Duodenal mucosa (tissue), 2 donors: ENCODE data around the gene PIK3AP1.
"Not testable (repeated sequence)": the region's sequence is repeated elsewhere in the genome, so short reads cannot be mapped to it uniquely, and the experiment has no call there.

Experiments used
- H3K27ac ChIP-seq: one replicate; pipeline ENCODE4 v1.7.0; 2013; ENCODE audit warnings: low read depth, low read length
- H3K27me3 ChIP-seq, 2 donors: one replicate each; pipeline ENCODE4 v1.7.0; 2013; ENCODE audit warnings: low read length in 2 of 2, control low read depth in 1 of 2; ENCODE audit not compliant: insufficient read depth in 2 of 2, control insufficient read depth in 1 of 2
- H3K36me3 ChIP-seq, 2 donors: one replicate each; pipeline ENCODE4 v1.7.0; 2013; ENCODE audit warnings: low read length in 2 of 2, control low read depth in 1 of 2; ENCODE audit not compliant: insufficient read depth in 2 of 2, control insufficient read depth in 1 of 2
- H3K4me1 ChIP-seq, 2 donors: one replicate each; pipeline ENCODE4 v1.7.0; 2013; ENCODE audit warnings: low read length in 2 of 2, control low read depth in 1 of 2; ENCODE audit not compliant: insufficient read depth in 2 of 2, control insufficient read depth in 1 of 2
- H3K4me3 ChIP-seq, 2 donors: one replicate each; pipeline ENCODE4 v1.7.0; 2013; ENCODE audit warnings: low read length in 2 of 2, low read depth in 1 of 2
- H3K9ac ChIP-seq, 2 donors: one replicate each; pipeline ENCODE4 v1.7.0; 2013; ENCODE audit warnings: low read length in 2 of 2, low read depth in 1 of 2
- H3K9me3 ChIP-seq, 2 donors: one replicate each; pipeline ENCODE4 v1.7.0; 2013; ENCODE audit warnings: low read length in 2 of 2, control low read depth in 1 of 2; ENCODE audit not compliant: control insufficient read depth in 1 of 2

Gene PIK3AP1

GRCh38 chr10:96752375-96752774, 32.1 kb upstream of the PIK3AP1 start:
- peaks cover 0 to 4% of the 10 kb centered on the region in 2 donors for H3K4me1 ChIP-seq
- H3K27me3 ChIP-seq: no peaks in the 10 kb centered on the region
- no peak overlapping the region for H3K27ac ChIP-seq
- H3K9ac ChIP-seq: no peak overlapping the region
- no peaks in the 10 kb centered on the region for H3K36me3 ChIP-seq
- H3K9me3 ChIP-seq: no peaks in the 10 kb centered on the region
- H3K4me3 ChIP-seq: no peak overlapping the region

- H3K27me3 ChIP-seq, H3K36me3 ChIP-seq, H3K27ac ChIP-seq, H3K9ac ChIP-seq, H3K9me3 ChIP-seq, H3K4me1 ChIP-seq, H3K4me3 ChIP-seq: not testable (repeated sequence)
Measured at GRCh38 chr10:96750316-96750715, 30.0 kb upstream of the PIK3AP1 start.

GRCh38 chr10:96747734-96748550, 27.6 kb upstream of the PIK3AP1 start:
- H3K4me1 ChIP-seq: peaks cover 0 to 4% of the 10 kb centered on the region in 2 donors
- no peak overlapping the region for H3K9ac ChIP-seq
- no peaks in the 10 kb centered on the region for H3K27me3 ChIP-seq
- H3K36me3 ChIP-seq: no peaks in the 10 kb centered on the region
- no peak overlapping the region for H3K27ac ChIP-seq
- H3K9me3 ChIP-seq: no peaks in the 10 kb centered on the region
- H3K4me3 ChIP-seq: peak overlapping the region in 1 of 2 donors; percentile 22

- Histone ChIP-seq H3K9ac (no peak overlapping the region), H3K36me3 (no peaks in the 10 kb centered on the region), H3K4me3 (no peak overlapping the region), H3K9me3 (no peaks in the 10 kb centered on the region), H3K27ac (no peak overlapping the region), H3K4me1 (peaks cover 0 to 4% of the 10 kb centered on the region in 2 donors), H3K27me3 (no peaks in the 10 kb centered on the region)
Measured at GRCh38 chr10:96746503-96746902, 26.2 kb upstream of the PIK3AP1 start.

- Histone ChIP-seq H3K36me3 (no peaks in the 10 kb centered on the region), H3K9me3 (no peaks in the 10 kb centered on the region), H3K9ac (no peak overlapping the region), H3K27ac (no peak overlapping the region), H3K4me3 (no peak overlapping the region), H3K27me3 (no peaks in the 10 kb centered on the region), H3K4me1 (peaks cover 0 to 4% of the 10 kb centered on the region in 2 donors)
Measured at GRCh38 chr10:96745950-96746349, 25.6 kb upstream of the PIK3AP1 start.

- Histone ChIP-seq H3K4me3 (no peak overlapping the region), H3K9ac (no peak overlapping the region), H3K27ac (no peak overlapping the region), H3K36me3 (no peaks in the 10 kb centered on the region), H3K9me3 (no peaks in the 10 kb centered on the region), H3K4me1 (peaks cover 0 to 4% of the 10 kb centered on the region in 2 donors), H3K27me3 (no peaks in the 10 kb centered on the region)
Measured at GRCh38 chr10:96743988-96744585, 23.8 kb upstream of the PIK3AP1 start.

GRCh38 chr10:96741557-96741956, 21.2 kb upstream of the PIK3AP1 start:
- H3K4me1 ChIP-seq, H3K27ac ChIP-seq, H3K9ac ChIP-seq, H3K36me3 ChIP-seq, H3K27me3 ChIP-seq, H3K4me3 ChIP-seq, H3K9me3 ChIP-seq: not testable (repeated sequence)

GRCh38 chr10:96740579-96741281, 20.4 kb upstream of the PIK3AP1 start:
- H3K27ac ChIP-seq: no peak overlapping the region

GRCh38 chr10:96740141-96740540, 19.8 kb upstream of the PIK3AP1 start:
- no peaks in the 10 kb centered on the region for H3K36me3 ChIP-seq
- no peaks in the 10 kb centered on the region for H3K4me1 ChIP-seq
- H3K9me3 ChIP-seq: no peaks in the 10 kb centered on the region
- H3K4me3 ChIP-seq: no peak overlapping the region
- H3K27ac ChIP-seq: no peak overlapping the region
- no peaks in the 10 kb centered on the region for H3K27me3 ChIP-seq
- H3K9ac ChIP-seq: no peak overlapping the region

More at GRCh38 chr10:96740579-96741281, 20.4 kb upstream of the PIK3AP1 start:
- H3K4me1 ChIP-seq: no peaks in the 10 kb centered on the region
- H3K9ac ChIP-seq: no peak overlapping the region
- H3K27me3 ChIP-seq: no peaks in the 10 kb centered on the region
- H3K9me3 ChIP-seq: no peaks in the 10 kb centered on the region
- H3K36me3 ChIP-seq: no peaks in the 10 kb centered on the region
- H3K4me3 ChIP-seq: no peak overlapping the region

- H3K4me1 ChIP-seq, H3K4me3 ChIP-seq, H3K27me3 ChIP-seq, H3K36me3 ChIP-seq, H3K9ac ChIP-seq, H3K27ac ChIP-seq, H3K9me3 ChIP-seq: not testable (repeated sequence)
Measured at GRCh38 chr10:96737307-96737902, 17.1 kb upstream of the PIK3AP1 start.
